GM19193 (cell line): ENCODE results near the gene RABL6.

Experiments used
- POLR2A ChIP-seq: IDR thresholded peaks from 4 replicates; pipeline ENCODE4 v1.6.1; 2011; ENCODE audit not compliant: insufficient read depth, insufficient read length; ENCODE audit errors: extremely low read depth

Gene RABL6

DNA sequence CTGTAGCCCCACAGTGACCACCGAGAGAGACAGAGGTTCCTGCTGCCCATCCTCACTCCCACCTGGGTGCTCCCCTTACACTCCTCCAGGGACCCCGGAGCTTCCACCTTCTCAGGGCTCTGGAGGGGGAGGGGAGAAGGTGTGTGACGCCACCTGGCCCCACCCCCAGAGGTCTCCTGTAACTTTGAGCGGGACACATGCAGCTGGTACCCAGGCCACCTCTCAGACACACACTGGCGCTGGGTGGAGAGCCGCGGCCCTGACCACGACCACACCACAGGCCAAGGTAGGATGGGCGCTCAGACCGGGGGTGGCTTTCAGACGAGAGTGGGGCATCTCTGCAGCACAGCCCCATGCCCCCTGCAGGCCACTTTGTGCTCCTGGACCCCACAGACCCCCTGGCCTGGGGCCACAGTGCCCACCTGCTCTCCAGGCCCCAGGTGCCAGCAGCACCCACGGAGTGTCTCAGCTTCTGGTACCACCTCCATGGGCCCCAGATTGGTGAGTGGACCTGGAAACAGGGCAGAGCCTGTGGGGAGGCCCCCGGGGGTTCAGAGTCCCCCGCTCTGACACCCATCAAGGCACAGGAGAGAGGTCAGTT lies 48.9 kb downstream of the RABL6 start:
- no peak for TF ChIP-seq POLR2A

DNA sequence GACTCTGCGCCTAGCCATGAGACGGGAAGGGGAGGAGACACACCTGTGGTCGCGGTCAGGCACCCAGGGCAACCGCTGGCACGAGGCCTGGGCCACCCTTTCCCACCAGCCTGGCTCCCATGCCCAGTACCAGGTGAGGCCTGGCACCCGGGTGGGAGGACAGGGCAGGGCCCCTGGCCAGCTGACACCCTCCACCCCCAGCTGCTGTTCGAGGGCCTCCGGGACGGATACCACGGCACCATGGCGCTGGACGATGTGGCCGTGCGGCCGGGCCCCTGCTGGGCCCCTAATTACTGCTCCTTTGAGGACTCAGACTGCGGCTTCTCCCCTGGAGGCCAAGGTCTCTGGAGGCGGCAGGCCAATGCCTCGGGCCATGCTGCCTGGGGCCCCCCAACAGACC lies 49.4 kb downstream of the RABL6 start:
- TF ChIP-seq POLR2A: no peak

DNA sequence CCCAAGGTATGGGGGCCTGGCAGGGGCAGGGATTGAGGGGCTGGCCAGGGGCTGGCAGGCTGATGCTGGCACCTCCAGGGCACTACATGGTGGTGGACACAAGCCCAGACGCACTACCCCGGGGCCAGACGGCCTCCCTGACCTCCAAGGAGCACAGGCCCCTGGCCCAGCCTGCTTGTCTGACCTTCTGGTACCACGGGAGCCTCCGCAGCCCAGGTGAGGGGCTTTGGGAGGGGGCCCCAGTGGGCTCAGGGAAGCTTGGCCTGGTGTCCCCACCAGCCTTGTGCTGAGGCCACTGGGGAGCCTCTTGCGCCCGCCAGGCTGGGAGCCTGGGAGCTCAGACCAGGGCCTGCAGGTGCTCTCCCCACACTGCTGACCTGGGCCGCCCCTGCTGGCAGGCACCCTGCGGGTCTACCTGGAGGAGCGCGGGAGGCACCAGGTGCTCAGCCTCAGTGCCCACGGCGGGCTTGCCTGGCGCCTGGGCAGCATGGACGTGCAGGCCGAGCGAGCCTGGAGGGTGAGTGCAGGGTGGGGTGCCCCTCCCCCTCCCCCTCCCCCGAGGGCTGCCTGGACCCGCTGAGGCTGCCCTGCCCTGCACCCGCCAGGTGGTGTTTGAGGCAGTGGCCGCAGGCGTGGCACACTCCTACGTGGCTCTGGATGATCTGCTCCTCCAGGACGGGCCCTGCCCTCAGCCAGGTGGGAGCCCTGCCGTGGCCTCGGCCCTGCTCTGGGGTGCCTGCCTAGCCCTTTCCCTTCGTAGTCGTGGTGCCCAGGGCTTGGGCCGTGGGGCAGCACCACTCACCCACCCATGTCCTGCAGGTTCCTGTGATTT lies 50.0 kb downstream of the RABL6 start:
- TF ChIP-seq POLR2A: no peak

- TF ChIP-seq POLR2A: no peak
These were observed 50.7 kb downstream of the RABL6 start for GRCh38 chr9:136858452-136858843.

DNA sequence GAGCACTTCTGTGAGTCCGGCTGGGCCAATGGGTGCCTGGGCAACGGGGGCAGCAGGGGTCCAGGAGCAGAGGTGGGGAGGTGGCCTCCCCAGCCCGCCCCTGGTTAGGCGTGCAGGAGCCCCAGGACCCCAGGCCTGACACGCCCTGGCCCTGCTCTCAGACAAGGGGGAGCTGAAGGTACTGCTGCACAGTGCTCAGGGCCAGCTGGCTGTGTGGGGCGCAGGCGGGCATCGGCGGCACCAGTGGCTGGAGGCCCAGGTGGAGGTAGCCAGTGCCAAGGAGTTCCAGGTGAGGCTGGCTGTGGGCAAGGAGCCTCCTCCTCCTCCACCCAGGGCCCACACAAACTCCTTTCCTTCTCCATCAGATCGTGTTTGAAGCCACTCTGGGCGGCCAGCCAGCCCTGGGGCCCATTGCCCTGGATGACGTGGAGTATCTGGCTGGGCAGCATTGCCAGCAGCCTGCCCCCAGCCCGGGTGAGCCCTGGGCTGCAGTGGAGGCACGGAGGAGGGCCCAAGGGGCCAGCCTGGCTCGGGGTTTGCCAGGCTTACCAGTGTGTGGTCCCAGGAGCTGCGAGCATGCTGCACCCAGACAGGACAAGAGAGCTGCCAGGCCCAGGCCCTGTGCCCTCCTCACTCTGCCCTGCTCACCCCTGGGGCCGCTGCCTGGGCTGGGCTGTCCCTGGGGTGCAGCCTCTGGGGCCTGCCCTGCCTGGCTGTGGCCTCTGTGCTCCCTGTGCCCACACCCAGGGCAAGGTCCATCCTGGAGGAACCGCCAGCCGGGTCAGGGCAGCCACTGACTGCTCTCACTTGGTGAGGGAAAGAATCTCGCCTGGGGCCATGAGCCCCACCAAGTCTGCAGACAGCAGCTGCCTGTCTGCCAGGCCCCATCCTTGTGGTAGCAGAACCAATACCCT lies 51.4 kb downstream of the RABL6 start:
- peak; percentile 26 for TF ChIP-seq POLR2A

- peak; percentile 15 for TF ChIP-seq POLR2A
These were observed 52.8 kb downstream of the RABL6 start for GRCh38 chr9:136860529-136860928.

DNA sequence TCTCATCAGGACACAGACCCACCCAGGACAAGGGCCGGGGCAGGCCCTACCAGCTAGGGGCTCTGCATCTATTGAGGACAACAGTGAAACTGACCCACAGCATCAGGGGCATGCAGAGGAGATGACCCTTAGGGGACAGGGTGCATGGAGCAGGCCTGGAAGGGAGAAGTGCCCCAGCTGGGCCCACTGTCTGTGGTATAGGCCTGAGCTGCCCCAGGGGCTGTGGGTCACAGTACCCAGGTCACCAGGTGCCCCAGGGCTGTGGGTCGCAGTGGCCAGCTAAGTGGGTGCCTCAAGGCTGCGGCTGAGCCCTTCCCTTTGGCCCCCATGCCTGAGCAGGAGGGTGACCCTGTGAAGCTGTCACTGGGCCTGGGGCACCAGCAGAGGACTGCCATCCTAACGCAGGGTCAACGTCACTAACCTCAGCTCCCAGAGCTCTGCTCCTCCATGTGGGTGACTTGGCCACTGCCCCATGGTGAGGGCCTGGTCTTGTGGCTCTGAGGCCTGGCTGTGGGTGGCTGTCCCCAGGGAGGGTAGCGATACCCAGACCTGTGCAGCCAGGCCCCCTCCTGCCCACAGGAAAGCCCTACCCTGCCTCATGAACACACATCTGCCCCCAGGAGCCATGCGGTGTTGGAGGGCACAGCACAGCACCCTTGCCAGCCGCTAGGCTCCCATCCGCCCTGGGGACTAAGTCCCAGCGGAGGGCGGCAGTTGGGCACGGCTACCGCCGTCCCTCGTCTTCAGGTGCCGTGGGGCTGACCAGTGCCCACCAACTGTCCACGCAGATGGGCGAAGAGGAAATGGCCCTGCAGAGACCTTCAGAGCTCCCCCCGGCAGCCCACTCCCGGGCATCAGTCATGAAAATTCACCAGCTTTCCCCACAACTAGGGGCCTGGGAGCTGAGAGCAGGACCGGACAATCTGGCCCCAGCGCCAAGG lies 53.5 kb downstream of the RABL6 start:
- peak; percentile 24 for TF ChIP-seq POLR2A

DNA sequence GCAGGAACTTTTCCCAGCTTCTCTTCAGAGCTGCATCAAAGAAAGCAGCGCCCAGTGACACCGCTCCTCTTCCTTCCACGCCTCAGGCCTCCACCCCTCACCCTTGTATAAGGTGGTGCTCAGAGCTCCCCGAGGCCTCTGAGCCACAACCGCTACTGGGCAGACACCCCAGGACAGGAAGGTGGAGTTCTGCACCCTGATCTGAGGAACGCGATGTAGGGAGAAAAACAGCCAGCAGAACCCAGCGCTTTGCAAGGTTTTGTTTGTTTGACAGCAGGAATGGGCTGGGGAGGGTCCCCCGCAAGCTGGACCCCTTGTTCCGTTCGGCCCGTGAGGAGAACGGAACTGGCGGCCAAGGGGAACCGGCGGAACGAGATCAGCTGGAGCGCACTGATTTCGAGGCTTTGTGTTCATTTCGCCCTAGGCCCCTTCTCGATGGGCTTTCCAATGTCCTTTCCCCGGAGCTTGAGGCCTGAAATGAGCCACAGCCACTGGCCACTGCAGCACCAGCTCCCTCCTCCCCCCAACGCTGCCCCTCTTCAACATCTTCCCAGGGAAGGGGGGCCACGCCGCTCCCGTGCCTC lies 54.2 kb downstream of the RABL6 start:
- no peak for TF ChIP-seq POLR2A

DNA sequence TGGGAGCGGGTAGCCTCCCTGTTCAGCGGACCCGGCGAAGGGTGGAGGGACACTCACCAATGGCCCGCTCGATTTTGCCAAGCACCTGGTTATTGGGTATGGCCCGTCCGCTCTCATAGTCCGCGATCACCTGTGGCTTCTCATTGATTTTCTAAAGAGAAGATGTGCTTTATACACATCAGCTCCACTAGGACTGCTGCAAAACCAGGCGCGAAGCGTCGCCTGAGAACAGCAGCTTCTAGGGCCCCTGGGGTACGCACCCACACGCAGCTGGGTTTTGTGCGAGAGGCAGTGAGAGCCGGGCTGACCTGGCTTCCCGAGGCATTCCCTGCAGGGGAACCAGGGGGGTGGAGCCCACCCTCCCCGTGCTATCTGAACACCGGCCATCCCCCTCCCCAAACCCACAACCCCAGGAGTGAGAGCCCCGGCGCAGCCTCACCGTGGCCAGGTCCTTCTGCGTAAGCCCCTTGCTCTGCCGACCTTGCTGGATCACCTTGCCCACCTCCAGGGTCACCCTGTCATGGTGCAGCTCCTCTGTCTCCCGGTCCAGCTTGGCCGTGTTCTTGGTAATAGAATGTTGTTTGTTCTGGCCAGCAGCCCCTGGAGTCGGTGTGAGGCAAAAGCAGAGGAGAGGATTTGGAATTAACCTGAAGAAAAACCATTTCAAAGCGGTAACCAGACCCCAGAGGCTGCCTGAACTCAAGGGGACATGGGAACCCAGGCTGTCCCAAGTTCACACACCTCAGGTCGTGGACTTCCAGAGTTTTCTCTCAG lies 55.3 kb downstream of the RABL6 start:
- TF ChIP-seq POLR2A: no peak

DNA sequence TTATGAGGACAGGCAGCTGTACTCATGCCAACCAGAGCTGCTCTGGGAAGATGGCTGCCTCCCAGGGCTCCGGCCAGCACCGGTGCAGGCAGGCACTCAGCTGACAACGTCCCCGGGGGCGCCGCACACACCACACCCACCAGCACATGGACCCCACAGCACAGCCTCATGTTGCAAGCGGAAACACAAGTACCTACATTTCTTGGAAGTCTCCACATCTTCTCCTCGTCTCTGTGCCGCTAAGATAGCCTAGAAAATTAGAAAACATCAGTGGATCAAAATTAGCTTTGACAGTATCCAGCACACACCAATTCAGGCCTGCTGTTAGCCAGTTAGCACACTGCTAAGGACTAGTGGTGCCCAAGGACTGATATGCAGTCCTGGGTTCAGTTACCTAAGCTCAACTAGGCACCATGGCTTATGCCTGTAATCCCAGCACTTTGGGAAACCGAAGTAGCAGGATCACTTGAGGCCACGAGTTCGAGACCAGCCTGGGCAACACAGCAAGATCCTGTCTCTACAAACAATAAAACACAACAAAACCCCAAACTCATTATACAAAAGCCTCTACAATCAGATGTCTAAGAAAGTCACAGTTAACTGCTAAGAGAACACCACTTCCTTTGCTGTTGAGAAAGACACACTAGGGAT lies 56.0 kb downstream of the RABL6 start:
- TF ChIP-seq POLR2A: no peak

GRCh38 chr9:136865041-136865767 lies 57.5 kb downstream of the RABL6 start:
- TF ChIP-seq POLR2A: no peak

GRCh38 chr9:136865768-136866103 lies 58.0 kb downstream of the RABL6 start:
- no peak for TF ChIP-seq POLR2A
